GM13977 (cell line): ENCODE measurements around the gene CMPK2.

Experiments
- DNase-seq: peaks from one replicate; pipeline ENCODE4 v3.0.0; 2012; ENCODE audit warnings: low spot score
- CTCF ChIP-seq: IDR thresholded peaks from 2 replicates; pipeline ENCODE4 v1.5.1; 2012; ENCODE audit warnings: mild to moderate bottlenecking, control low read depth; ENCODE audit not compliant: insufficient read depth; ENCODE audit errors: extremely low read depth, missing control alignments
- in situ Hi-C: fragments of 300-500 bp; cut with MboI; formaldehyde crosslinking; loops from one replicate; pipeline ENCODE4 v1.12.0; 2022; ENCODE audit warnings: low sequenced_read_pairs, low pct_unique_long_range_greater_than_20kb, mixed read lengths, inconsistent platforms; ENCODE audit not compliant: unreplicated experiment

CMPK2 gene

GRCh38 chr2:6827566-6828298 lies 38.0 kb downstream of the CMPK2 start:
- no peak for TF ChIP-seq CTCF
- DNase-seq = no peak
- in situ Hi-C loops = no loop called here

GRCh38 chr2:6826081-6826913 lies 39.4 kb downstream of the CMPK2 start:
- peak; percentile 76 for TF ChIP-seq CTCF
- peak; percentile 64 for DNase-seq
- in situ Hi-C loops = no loop called here

- in situ Hi-C loops = no loop called here
- no peak for DNase-seq
- no peak for TF ChIP-seq CTCF
These were observed 40.7 kb downstream of the CMPK2 start for GRCh38 chr2:6824962-6825361.

DNA sequence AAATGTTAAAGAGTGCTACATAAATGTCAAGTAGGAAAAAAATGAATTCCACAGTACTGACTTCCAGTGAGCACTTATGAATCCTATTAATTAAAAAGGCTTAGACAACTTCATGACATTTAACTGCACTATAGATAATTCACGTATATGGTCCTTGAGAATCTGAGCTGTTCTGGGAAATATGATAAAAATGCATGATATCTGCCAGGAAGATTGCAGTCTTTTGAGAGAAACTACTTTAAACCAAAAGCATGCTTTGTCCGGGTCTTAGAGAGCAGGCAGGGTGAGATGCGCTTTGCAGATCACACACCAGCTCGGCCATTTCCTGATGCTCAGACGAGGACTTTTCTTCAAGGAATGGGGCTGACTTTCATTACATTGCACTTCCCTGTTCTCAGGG lies 42.6 kb downstream of the CMPK2 start:
- in situ Hi-C loops = no loop called here
- TF ChIP-seq CTCF = no peak
- DNase-seq = no peak

- DNase-seq = no peak
- in situ Hi-C loops = no loop called here
- TF ChIP-seq CTCF = no peak
These were observed 43.3 kb downstream of the CMPK2 start for GRCh38 chr2:6822406-6822805.

DNA sequence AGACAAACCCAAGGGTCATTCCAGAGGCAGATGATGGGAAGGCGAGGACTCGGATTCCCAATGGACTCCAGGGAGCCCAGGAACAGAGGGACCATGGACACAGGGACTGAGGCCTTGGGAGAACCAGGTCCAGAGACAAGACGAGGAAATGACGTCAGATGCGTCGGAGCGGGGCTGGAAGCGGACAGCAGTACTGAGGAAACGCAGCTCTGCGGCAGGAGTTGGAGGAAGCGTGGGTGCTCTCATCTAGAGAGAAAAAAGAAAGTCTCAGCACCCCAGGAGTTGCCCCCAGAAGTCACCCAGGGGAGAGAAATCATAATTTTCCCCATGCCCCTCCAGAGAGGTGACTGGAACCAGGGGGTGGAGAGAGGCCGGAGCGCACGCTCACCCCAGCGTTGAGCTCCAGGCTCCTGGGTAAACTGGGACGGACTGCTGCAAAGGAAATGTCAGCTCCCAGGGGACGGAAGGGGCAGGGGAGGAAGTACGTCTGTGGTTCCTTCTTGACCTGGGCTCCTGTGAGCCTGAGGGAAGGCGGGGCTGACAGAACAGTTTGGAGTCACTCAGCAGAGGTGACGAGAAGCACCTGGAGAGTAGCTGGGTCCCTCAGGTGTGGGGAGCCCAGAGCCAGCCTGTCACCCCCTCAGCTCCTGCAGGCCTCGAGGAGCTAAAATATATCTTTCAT lies 44.7 kb downstream of the CMPK2 start:
- TF ChIP-seq CTCF = no peak
- in situ Hi-C loops = no loop called here
- DNase-seq = no peak
